H7 (cell line): ENCODE data around the gene DIDO1. TPM values are rescaled to one million over a fixed set of nuclear protein-coding genes. Genes with fewer than 3 reads are reported as not detected.
A peak's percentile ranks its signal among the peaks of the same experiment; 100 is the strongest.
"Not testable (repeated sequence)": the region's sequence is repeated elsewhere in the genome, so short reads cannot be mapped to it uniquely, and the experiment has no call there.

ENCODE experiments used
- DNase-seq: peaks from one replicate; pipeline ENCODE4 v3.0.0; 2012
- H3K27me3 ChIP-seq: 2 replicates; pipeline ENCODE4 v1.6.0; 2011; ENCODE audit warnings: mild to moderate bottlenecking, low read length; ENCODE audit not compliant: control insufficient read depth, insufficient read depth
- H3K36me3 ChIP-seq: replicated peaks from 2 replicates; pipeline ENCODE4 v1.5.1; 2011; ENCODE audit warnings: low read length; ENCODE audit not compliant: control insufficient read depth, insufficient read depth
- H3K4me3 ChIP-seq: 2 replicates; pipeline ENCODE4 v1.5.1; 2011; ENCODE audit warnings: low read depth, mild to moderate bottlenecking, control low read depth, low read length, moderate library complexity; ENCODE audit not compliant: insufficient read depth
- total RNA-seq: library from RNA; depleted of rRNA; stranded (reverse); fragments of >200 nt; shearing (Covaris generic); gene quantifications from 2 replicates; pipeline ENCODE4 v1.2.3, GENCODE V29; 2014

DIDO1 gene
- total RNA-seq, 1 experiment from 2014 or later, result 53.2 TPM

DNA sequence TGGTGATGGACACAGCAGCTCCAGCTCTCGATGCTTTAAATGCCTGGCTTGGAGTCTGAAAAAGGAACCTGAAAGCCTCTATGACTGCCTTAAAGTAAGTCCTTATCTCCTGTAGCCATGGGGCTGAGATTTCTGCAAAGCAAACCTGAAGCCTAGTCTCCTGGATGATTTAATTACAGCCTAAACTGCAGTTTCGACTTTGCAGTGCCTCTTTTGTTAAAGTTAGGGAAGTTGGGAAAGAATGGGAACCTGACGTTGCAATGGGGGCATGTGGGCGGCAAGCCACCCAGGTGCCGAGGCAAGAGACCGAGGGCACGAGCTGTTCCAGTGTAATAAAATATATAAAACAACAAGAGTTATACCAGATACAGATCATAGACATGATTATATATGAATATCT lies 53.0 kb downstream of the DIDO1 start:
- H3K27me3 ChIP-seq, result no peaks in the 10 kb centered on the region
- DNase-seq, result no peak
- no peaks in the 10 kb centered on the region for H3K36me3 ChIP-seq
- no peak overlapping the region for H3K4me3 ChIP-seq

GRCh38 chr20:62872862-62873261 lies 53.4 kb downstream of the DIDO1 start:
- DNase-seq, result no peak

DNA sequence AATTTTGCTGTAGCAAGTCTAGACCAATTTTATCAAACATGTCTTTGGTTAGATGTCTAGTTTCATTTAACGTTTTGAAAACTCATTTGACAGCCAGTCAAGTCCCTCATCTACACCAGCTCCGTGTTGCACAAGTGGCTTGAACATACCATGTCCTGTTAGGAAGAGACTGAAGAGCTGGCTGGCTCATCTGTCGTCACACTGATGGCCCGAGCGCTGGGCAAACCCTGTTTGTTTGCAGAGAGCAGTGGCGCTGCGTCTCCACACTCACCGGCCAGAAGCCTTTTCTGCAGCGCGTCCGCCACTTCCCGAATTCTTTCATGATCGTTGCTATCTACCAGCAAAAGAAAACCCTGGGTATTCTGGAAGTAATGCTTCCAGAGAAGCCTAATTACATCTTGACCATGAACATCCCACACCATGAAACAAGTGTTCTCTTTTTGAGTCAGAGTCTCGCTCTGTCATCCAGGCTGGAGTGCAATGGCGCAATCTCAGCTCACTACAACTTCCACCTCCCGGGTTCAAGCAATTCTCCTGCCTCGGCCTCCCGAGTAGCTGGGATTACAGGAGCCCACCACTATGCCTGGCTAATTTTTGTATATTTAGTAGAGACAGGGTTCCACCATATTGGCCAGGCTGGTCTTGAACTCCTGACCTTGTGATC lies 54.0 kb downstream of the DIDO1 start:
- no peak for DNase-seq
- H3K27me3 ChIP-seq, result no peaks in the 10 kb centered on the region
- no peaks in the 10 kb centered on the region for H3K36me3 ChIP-seq

More at GRCh38 chr20:62872862-62873261, 53.4 kb downstream of the DIDO1 start:
- Histone ChIP-seq H3K27me3 (no peaks in the 10 kb centered on the region), H3K36me3 (no peaks in the 10 kb centered on the region), H3K4me3 (no peak overlapping the region)

GRCh38 chr20:62864207-62864606 lies 62.1 kb downstream of the DIDO1 start:
- no peak overlapping the region for H3K4me3 ChIP-seq
- H3K27me3 ChIP-seq, result no peaks in the 10 kb centered on the region
- no peaks in the 10 kb centered on the region for H3K36me3 ChIP-seq

More for the DNA sequence above, 54.0 kb downstream of the DIDO1 start:
- H3K4me3 ChIP-seq, result no peak overlapping the region

DNA sequence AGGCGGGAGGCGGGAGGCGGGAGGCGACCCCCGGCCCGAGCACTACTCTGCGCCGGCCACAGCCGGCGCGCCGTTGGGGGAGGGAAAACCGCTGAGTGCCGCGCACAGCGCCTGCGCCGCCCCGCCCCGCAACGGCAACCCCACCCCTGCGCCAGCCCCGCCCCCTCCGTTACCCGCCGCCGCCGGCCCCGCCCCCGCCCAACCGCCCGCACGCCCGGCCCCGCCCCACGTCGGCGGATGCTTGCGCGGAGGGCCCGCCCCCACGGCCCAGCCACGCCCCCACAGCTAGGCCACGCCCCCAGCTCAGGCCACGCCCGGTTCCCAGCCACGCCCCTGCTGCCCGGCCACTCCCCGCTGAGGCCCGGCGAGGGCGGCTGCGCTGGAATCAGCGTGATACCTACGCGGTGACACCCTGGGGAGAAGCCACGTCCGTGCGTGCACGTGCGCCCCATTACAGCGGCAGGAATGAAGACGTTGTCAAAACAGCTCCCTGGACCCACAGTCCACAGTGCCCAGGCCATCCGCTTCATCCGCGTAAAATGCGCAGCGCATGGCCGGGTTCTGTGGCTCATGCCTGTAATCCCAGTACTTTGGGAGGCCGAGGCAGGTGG lies 64.5 kb downstream of the DIDO1 start, which contains the start of gene TCFL5:
TSS of gene TCFL5 (minus strand) at position 97 of the 611 bp plus-strand sequence. CDS start 152 bp downstream, outside the sequence.
- Histone ChIP-seq H3K36me3 (peaks cover 5% of the 10 kb centered on the region), H3K27me3 (no peaks in the 10 kb centered on the region), H3K4me3 (peak within 1 kb of the TSS; percentile 65)
- DNase-seq, result peak; percentile 99

More at GRCh38 chr20:62864207-62864606, 62.1 kb downstream of the DIDO1 start:
- no peak for DNase-seq

- peak overlapping the region; percentile 65 for H3K4me3 ChIP-seq
- peak; percentile 88 for DNase-seq
- H3K27me3 ChIP-seq, result no peaks in the 10 kb centered on the region
- H3K36me3 ChIP-seq, result peaks cover 8% of the 10 kb centered on the region
Measured at GRCh38 chr20:62860924-62861691, 65.2 kb downstream of the DIDO1 start.

- peaks cover 8% of the 10 kb centered on the region for H3K36me3 ChIP-seq
- peak overlapping the region; percentile 43 for H3K4me3 ChIP-seq
- no peaks in the 10 kb centered on the region for H3K27me3 ChIP-seq
- DNase-seq, result peak; percentile 64
Measured at GRCh38 chr20:62860391-62860923, 65.8 kb downstream of the DIDO1 start.

GRCh38 chr20:62859721-62860120 lies 66.6 kb downstream of the DIDO1 start:
- Histone ChIP-seq H3K36me3 (peaks cover 8% of the 10 kb centered on the region), H3K4me3 (no peak overlapping the region), H3K27me3 (no peaks in the 10 kb centered on the region)
- no peak for DNase-seq

- Histone ChIP-seq H3K27me3 (no peaks in the 10 kb centered on the region), H3K4me3 (no peak overlapping the region), H3K36me3 (peaks cover 12% of the 10 kb centered on the region)
- DNase-seq, result no peak
Measured at GRCh38 chr20:62858058-62858830, 68.1 kb downstream of the DIDO1 start.

GRCh38 chr20:62856931-62857619 lies 69.2 kb downstream of the DIDO1 start:
- Histone ChIP-seq H3K27me3 (no peaks in the 10 kb centered on the region), H3K4me3 (no peak overlapping the region), H3K36me3 (peaks cover 12% of the 10 kb centered on the region)
- DNase-seq, result no peak

DNA sequence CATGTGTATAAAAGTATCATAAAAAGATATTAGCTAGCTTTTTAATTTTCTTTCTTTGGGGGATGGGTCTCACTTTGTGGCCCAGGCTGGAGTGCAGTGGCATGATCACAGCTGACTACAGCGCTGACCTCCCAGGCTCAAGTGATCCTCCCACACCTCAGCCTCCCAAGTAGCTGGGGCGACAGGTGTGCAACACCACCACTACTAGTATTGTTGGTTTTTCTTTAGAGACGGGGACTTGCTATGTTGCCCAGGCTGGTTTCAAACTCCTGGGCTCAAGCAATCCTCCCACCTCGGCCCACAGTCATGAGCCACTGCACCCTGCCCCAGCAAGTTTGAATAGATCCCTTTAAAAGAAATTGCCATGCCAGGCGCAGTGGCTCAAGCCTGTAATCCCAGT lies 71.2 kb downstream of the DIDO1 start:
- Histone ChIP-seq H3K27me3 (no peaks in the 10 kb centered on the region), H3K36me3 (peaks cover 17% of the 10 kb centered on the region), H3K4me3 (no peak overlapping the region)
- no peak for DNase-seq

GRCh38 chr20:62854121-62854520 lies 72.2 kb downstream of the DIDO1 start:
- Histone ChIP-seq H3K36me3 (peaks cover 17% of the 10 kb centered on the region), H3K4me3 (no peak overlapping the region), H3K27me3 (no peaks in the 10 kb centered on the region)
- no peak for DNase-seq

- peaks cover 17% of the 10 kb centered on the region for H3K36me3 ChIP-seq
- not testable (repeated sequence) for DNase-seq, H3K27me3 ChIP-seq, H3K4me3 ChIP-seq
Measured at GRCh38 chr20:62853304-62853703, 73.0 kb downstream of the DIDO1 start.
